Measurements from ENCODE around the gene CES3.

The CES3 gene

GRCh38 chr16:66927918-66928649 lies 33.0 kb upstream of the CES3 start:
- ChIA-PET POLR2A (interaction anchor here (0.9 to 1.4 kb wide), 8 partner anchors 8 to 36 kb away, joined by 3 to 11 read pairs (median 5); no protein-coding TSS in a partner anchor), CTCF (interaction anchor here (0.6 to 15.1 kb wide), 17 partner anchors 8 to 619 kb away, joined by 3 to 268 read pairs (median 3); partner anchors contain the start of gene CDH16)
- TF ChIP-seq ZNF48 (tag by site-specific recombination; IDR thresholded peaks at IDR 0.05) (no peak), RBAK (tag by site-specific recombination; IDR thresholded peaks at IDR 0.05) (no peak), ZNF311 (tag by site-specific recombination; IDR thresholded peaks at IDR 0.05; ENCODE audit: borderline replicate concordance) (0 out of 2 replicates have a peak, but pooled peaks have one; percentile 30), PBX3 (CRISPR knock-in tag; IDR thresholded peaks at IDR 0.05) (no peak), ZNF404 (tag by site-specific recombination; IDR thresholded peaks at IDR 0.05) (no peak), ZNF843 (tag by site-specific recombination; IDR thresholded peaks at IDR 0.05) (no peak)
- TF ChIP-seq, protein P1, sequence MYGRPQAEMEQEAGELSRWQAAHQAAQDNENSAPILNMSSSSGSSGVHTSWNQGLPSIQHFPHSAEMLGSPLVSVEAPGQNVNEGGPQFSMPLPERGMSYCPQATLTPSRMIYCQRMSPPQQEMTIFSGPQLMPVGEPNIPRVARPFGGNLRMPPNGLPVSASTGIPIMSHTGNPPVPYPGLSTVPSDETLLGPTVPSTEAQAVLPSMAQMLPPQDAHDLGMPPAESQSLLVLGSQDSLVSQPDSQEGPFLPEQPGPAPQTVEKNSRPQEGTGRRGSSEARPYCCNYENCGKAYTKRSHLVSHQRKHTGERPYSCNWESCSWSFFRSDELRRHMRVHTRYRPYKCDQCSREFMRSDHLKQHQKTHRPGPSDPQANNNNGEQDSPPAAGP (tag by site-specific recombination; IDR thresholded peaks at IDR 0.05), result no peak
- H3K9me3 ChIP-seq (ENCODE audit: control insufficient read depth, insufficient read depth, low read depth, low read length), result no peaks in the 10 kb centered on the region
- peaks cover 4 to 16% of the 10 kb centered on the region in 2 experiments; a peak in 2 of 3 replicates for H3K36me3 ChIP-seq (ENCODE audit: control insufficient read depth in 2 of 2, insufficient read depth in 1 of 2, low read length in 2 of 2)
- H3K27ac ChIP-seq (ENCODE audit: extremely low read depth, low read depth, low read length), result no peak overlapping the region
- H3K4me3 ChIP-seq (ENCODE audit: low read depth, low read length), result no peak overlapping the region
- no peaks in the 10 kb centered on the region; the same call in 1 of the 2 replicates for H3K4me1 ChIP-seq (ENCODE audit: control insufficient read depth, insufficient read depth, low read length)

DNA sequence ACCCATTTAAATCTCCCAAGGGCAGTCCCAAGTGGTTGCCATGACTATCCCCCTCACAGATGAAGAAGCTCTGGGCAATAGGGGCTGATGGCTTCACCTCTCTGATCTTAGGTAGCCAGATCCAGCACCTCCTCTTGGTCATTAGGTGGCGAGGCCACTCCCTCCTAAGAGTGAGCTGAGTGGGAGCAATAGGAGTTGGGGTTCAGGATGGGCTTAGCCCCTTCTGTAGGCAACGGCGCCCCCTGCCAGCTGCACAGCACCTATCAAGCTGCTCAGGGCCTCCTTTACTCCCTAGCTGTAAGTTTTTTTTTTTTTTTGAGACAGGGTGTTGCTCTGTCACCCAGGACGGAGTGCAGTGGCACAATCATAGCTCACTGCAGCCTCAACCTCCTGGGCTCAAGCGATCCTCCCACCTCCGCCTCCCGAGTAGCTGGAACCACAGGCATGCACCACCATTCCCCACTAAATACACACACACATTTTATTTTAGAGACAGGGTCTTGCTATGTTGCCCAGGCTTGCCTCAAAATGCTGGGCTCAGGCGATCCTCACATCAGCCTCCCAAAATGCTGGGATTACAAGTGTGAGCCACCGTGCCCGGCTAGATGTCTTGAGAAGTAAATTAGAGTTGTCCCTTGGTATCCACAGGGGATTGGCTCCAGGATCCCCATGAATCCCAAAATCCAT lies 32.2 kb upstream of the CES3 start:
- Histone ChIP-seq H3K4me3 (ENCODE audit: low read depth, low read length) (no peak overlapping the region), H3K9me3 (ENCODE audit: control insufficient read depth, insufficient read depth, low read depth, low read length) (no peaks in the 10 kb centered on the region), H3K36me3 (ENCODE audit: control insufficient read depth in 2 of 2, insufficient read depth in 1 of 2, low read length in 2 of 2) (peaks cover 4 to 16% of the 10 kb centered on the region in 2 experiments; a peak in 2 of 3 replicates), H3K4me1 (ENCODE audit: control insufficient read depth, insufficient read depth, low read length) (no peaks in the 10 kb centered on the region; the same call in 1 of the 2 replicates), H3K27ac (ENCODE audit: extremely low read depth, low read depth, low read length) (no peak overlapping the region)
- POLR2A ChIA-PET, result interaction anchor here (0.9 to 1.3 kb wide), 7 partner anchors 9 to 36 kb away, joined by 3 to 11 read pairs (median 5); no protein-coding TSS in a partner anchor
- CTCF ChIA-PET, result interaction anchor here (0.6 to 15.1 kb wide), 15 partner anchors 8 to 618 kb away, joined by 3 to 268 read pairs (median 4); partner anchors contain the start of gene CDH16
- TF ChIP-seq ZNF221 (tag by site-specific recombination; IDR thresholded peaks at IDR 0.05; ENCODE audit: borderline replicate concordance), result no peak
- no peak for TF ChIP-seq GFI1B (tag by site-specific recombination; IDR thresholded peaks at IDR 0.05)
- no peak for TF ChIP-seq SP3 (tag by site-specific recombination; IDR thresholded peaks at IDR 0.05)
- peak; percentile 66 for TF ChIP-seq CTCF (tag by site-specific recombination; IDR thresholded peaks at IDR 0.05)
- TF ChIP-seq ZNF121 (tag by site-specific recombination; IDR thresholded peaks at IDR 0.05), result peak; percentile 95

- Histone ChIP-seq H3K9me3 (ENCODE audit: control insufficient read depth, insufficient read depth, low read depth, low read length) (no peaks in the 10 kb centered on the region), H3K4me1 (ENCODE audit: control insufficient read depth, insufficient read depth, low read length) (peaks cover 2% of the 10 kb centered on the region; the same call in 1 of the 2 replicates), H3K27ac (ENCODE audit: extremely low read depth, low read depth, low read length) (no peak overlapping the region), H3K4me3 (ENCODE audit: low read depth, low read length) (no peak overlapping the region), H3K36me3 (ENCODE audit: control insufficient read depth in 2 of 2, insufficient read depth in 1 of 2, low read length in 2 of 2) (peaks cover 4 to 16% of the 10 kb centered on the region in 2 experiments; a peak in 2 of 3 replicates)
- CTCF ChIA-PET, result interaction anchor here (0.6 to 3.0 kb wide), 6 partner anchors 18 to 47 kb away, joined by 3 to 23 read pairs (median 4); no protein-coding TSS in a partner anchor
- POLR2A ChIA-PET, result interaction anchor here (1.1 kb wide), 1 partner anchor 22 kb away, joined by 3 read pairs; no protein-coding TSS in a partner anchor
- TF ChIP-seq SALL2 (tag by site-specific recombination; IDR thresholded peaks at IDR 0.05; ENCODE audit: borderline replicate concordance) (no peak), ZNF2 (tag by site-specific recombination; IDR thresholded peaks at IDR 0.05) (no peak), ZNF776 (tag by site-specific recombination; IDR thresholded peaks at IDR 0.05; ENCODE audit: borderline replicate concordance) (no peak), PRDM2 (tag by site-specific recombination; IDR thresholded peaks at IDR 0.05; ENCODE audit: borderline replicate concordance) (no peak), SP7 (tag by site-specific recombination; IDR thresholded peaks at IDR 0.05) (0 out of 2 replicates have a peak, but pooled peaks have one; percentile 32), ZBTB20 (tag by site-specific recombination; IDR thresholded peaks at IDR 0.05) (no peak), ZNF221 (tag by site-specific recombination; IDR thresholded peaks at IDR 0.05; ENCODE audit: borderline replicate concordance) (no peak)
Measured at GRCh38 chr16:66930189-66930588, 30.9 kb upstream of the CES3 start.

Data from HEK293 (cell line).